ENCODE results near the gene PEDS1. TPM values are rescaled to one million over a fixed set of nuclear protein-coding genes. Genes with fewer than 3 reads are reported as not detected.

PEDS1 gene
- total and polyA plus RNA-seq, 2 of the 13 experiments (the other 11 are each of a cell fraction or from before 2014, with no cell fraction given): 30.5 to 93.9 TPM

DNA sequence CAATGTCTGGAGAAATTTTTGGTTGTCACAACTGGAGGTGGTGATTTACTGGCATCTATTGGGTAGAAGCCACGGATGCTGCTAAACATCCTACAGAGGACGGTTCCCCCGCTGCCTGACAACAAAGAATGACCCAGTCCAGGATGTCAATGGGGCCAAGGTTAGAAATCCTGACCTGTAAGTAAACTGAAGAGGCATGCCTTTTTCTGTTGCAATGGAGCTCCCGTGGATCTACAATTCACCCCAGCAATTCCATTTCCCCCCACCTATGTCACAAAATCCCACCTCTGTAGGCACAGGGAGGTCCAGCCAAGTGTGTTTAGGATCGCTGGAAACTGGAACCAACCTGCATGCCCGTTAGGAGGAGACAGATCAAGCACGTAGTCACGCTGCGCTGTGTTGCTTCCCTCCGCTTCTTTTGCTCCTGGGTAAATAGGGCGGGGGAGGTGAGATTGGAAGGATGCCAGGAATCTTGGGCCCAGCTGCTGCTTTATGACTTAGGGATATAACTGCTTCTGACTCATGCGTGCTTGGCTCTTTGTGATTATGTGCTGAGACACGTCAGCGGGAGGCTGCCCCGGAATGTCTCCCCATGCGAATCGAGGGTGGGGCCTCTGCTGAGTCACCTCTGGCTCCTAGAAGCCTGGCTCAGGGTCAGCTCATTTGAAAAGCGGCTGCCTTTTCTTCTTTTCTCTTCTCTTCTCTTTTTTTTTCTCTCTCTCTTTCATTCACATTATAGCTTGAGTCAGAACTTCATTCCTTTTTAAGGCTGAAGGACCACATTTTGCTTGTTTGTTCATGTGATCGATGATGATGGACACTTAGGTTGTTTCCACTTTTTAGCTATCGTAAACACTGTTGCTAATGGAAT lies 12.4 kb upstream of the PEDS1 start (continued):
- TF ChIP-seq TAF15 (IDR thresholded peaks at IDR 0.05; ENCODE audit: low read depth, low read length, poor library complexity, severe bottlenecking): no peak
- TF ChIP-seq ZKSCAN5 (CRISPR knock-in tag; IDR thresholded peaks at IDR 0.05): peak; percentile 97
- TF ChIP-seq ZNF841 (CRISPR knock-in tag; IDR thresholded peaks at IDR 0.05; ENCODE audit: borderline replicate concordance): no peak
- peak; percentile 89 for TF ChIP-seq KMT2B (CRISPR knock-in tag; IDR thresholded peaks at IDR 0.05)
- TF ChIP-seq ZNF383 (CRISPR knock-in tag; IDR thresholded peaks at IDR 0.05; ENCODE audit: borderline replicate concordance): no peak; the same call in 1 of the 2 replicates
- TF ChIP-seq ZNF615 (CRISPR knock-in tag; IDR thresholded peaks at IDR 0.05; ENCODE audit: borderline replicate concordance): peak; percentile 95; the same call in 1 of the 2 replicates
- TF ChIP-seq MEIS2 (CRISPR knock-in tag; IDR thresholded peaks at IDR 0.05): peak; percentile 64
- TF ChIP-seq, protein P1, sequence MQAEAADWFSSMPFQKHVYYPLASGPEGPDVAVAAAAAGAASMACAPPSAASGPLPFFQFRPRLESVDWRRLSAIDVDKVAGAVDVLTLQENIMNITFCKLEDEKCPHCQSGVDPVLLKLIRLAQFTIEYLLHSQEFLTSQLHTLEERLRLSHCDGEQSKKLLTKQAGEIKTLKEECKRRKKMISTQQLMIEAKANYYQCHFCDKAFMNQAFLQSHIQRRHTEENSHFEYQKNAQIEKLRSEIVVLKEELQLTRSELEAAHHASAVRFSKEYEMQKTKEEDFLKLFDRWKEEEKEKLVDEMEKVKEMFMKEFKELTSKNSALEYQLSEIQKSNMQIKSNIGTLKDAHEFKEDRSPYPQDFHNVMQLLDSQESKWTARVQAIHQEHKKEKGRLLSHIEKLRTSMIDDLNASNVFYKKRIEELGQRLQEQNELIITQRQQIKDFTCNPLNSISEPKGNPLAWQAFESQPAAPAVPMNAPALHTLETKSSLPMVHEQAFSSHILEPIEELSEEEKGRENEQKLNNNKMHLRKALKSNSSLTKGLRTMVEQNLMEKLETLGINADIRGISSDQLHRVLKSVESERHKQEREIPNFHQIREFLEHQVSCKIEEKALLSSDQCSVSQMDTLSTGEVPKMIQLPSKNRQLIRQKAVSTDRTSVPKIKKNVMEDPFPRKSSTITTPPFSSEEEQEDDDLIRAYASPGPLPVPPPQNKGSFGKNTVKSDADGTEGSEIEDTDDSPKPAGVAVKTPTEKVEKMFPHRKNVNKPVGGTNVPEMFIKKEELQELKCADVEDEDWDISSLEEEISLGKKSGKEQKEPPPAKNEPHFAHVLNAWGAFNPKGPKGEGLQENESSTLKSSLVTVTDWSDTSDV (CRISPR knock-in tag; IDR thresholded peaks at IDR 0.05): no peak
- no peak for TF ChIP-seq ATAD3A (CRISPR knock-in tag; IDR thresholded peaks at IDR 0.05)
- no peak for TF ChIP-seq PCBP1 (IDR thresholded peaks at IDR 0.05; ENCODE audit: borderline replicate concordance, low read depth, low read length)
- TF ChIP-seq HNRNPK (IDR thresholded peaks at IDR 0.05; ENCODE audit: low read depth, low read length, poor library complexity, severe bottlenecking): no peak
- peak; percentile 95 for TF ChIP-seq ZFP37 (CRISPR knock-in tag; IDR thresholded peaks at IDR 0.05; ENCODE audit: borderline replicate concordance)
- no peak for TF ChIP-seq SMARCE1 (IDR thresholded peaks at IDR 0.05; ENCODE audit: borderline replicate concordance)
- TF ChIP-seq SP4 (CRISPR knock-in tag; IDR thresholded peaks at IDR 0.05): peak; percentile 89; the same call in 1 of the 2 replicates
- TF ChIP-seq SYNCRIP (IDR thresholded peaks at IDR 0.05; ENCODE audit: insufficient read depth, low read depth, low read length): no peak
- peak; percentile 95; the same call in 1 of the 2 replicates for TF ChIP-seq ZNF446 (CRISPR knock-in tag; IDR thresholded peaks at IDR 0.05)
- no peak for TF ChIP-seq ZNF782 (CRISPR knock-in tag; IDR thresholded peaks at IDR 0.05; ENCODE audit: borderline replicate concordance)
- 0 out of 2 replicates have a peak, but pooled peaks have one; percentile 32 for TF ChIP-seq ZFP82 (CRISPR knock-in tag; IDR thresholded peaks at IDR 0.05; ENCODE audit: borderline replicate concordance)
- peak; percentile 74; the same call in 1 of the 2 replicates for TF ChIP-seq KAT7 (CRISPR knock-in tag; IDR thresholded peaks at IDR 0.05; ENCODE audit: borderline replicate concordance)
- no peak for TF ChIP-seq TCF7L2 (IDR thresholded peaks at IDR 0.05; ENCODE audit: low read depth, low read length)
- no peak; the same call in none of the 2 replicates for TF ChIP-seq MIER3 (CRISPR knock-in tag; IDR thresholded peaks at IDR 0.05; ENCODE audit: borderline replicate concordance)
- no peak for TF ChIP-seq NR3C1 (CRISPR knock-in tag; IDR thresholded peaks at IDR 0.05)
- TF ChIP-seq ZNF503 (CRISPR knock-in tag; IDR thresholded peaks at IDR 0.05): peak; percentile 92
- TF ChIP-seq ZNF788 (CRISPR knock-in tag; IDR thresholded peaks at IDR 0.05; ENCODE audit: borderline replicate concordance): 0 out of 2 replicates have a peak, but pooled peaks have one; percentile 97

Measured in HepG2 (cell line).